ENCODE measurements around the gene CSNK1G1. TPM values are rescaled to one million over a fixed set of nuclear protein-coding genes. Genes with fewer than 3 reads are reported as not detected.

The CSNK1G1 gene
- total and polyA plus RNA-seq, 10 donors, result 2.0 to 27.1 (median 19.3) TPM

DNA sequence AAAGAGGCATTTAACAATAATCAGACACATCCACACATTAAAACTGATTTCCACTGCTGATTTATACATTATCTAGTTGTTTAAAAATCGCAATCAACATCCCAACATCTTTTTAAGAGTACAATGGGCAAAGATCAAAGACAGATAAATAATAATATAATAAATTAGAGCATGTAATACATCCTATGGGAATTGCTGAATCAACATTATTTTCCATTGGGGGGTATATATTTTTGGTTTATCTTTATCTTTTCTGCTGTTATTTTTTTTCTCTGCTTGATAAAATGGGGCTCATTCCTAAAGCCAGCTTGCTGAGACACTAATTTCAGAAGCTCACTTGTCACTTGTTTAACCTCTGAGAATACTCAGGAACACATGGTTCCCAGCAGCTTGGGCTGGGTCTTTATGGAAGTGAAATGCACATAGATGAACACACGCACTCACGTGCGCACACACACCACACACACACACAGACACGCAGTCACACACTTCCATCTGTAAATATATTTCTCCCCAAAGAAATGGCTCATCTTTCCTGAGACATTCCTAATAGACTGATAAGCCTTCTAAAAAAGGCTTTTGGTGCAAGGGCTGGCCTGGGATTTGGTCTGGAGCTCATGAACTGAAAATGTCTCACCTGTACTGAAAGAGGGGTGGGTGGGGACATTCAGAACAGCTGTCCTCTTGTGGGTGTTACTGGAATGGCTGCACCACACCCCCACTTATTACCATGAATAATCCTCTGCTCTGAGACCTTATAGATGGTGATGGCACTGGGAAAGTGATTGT lies 189.7 kb downstream of the CSNK1G1 start:
- no peak for DNase-seq
- WGBS, 5 donors, result 93 to 96% (median 95%) methylated on average over 5 of the region's 5 CpGs
- intact Hi-C loops (cut with DNase I; ENCODE audit: low total_unique reads), result no loop called here
- Histone ChIP-seq H3K27ac (no peak overlapping the region), H3K4me3 (no peak overlapping the region), H3K4me1 (peaks cover 12 to 31% (median 28%) of the 10 kb centered on the region in 6 donors), H3K9me3 (no peaks in the 10 kb centered on the region), H3K36me3 (peaks cover 0 to 30% (median 6%) of the 10 kb centered on the region in 6 donors), H3K27me3 (replicated peaks in 1 of 7) (no peaks in the 10 kb centered on the region)
- TF ChIP-seq POLR2AphosphoS5 (IDR thresholded peaks at IDR 0.05), result peak in 1 of 3 donors; percentile 12
- no peak for TF ChIP-seq POLR2A (IDR thresholded peaks at IDR 0.05)
- TF ChIP-seq, protein P1, sequence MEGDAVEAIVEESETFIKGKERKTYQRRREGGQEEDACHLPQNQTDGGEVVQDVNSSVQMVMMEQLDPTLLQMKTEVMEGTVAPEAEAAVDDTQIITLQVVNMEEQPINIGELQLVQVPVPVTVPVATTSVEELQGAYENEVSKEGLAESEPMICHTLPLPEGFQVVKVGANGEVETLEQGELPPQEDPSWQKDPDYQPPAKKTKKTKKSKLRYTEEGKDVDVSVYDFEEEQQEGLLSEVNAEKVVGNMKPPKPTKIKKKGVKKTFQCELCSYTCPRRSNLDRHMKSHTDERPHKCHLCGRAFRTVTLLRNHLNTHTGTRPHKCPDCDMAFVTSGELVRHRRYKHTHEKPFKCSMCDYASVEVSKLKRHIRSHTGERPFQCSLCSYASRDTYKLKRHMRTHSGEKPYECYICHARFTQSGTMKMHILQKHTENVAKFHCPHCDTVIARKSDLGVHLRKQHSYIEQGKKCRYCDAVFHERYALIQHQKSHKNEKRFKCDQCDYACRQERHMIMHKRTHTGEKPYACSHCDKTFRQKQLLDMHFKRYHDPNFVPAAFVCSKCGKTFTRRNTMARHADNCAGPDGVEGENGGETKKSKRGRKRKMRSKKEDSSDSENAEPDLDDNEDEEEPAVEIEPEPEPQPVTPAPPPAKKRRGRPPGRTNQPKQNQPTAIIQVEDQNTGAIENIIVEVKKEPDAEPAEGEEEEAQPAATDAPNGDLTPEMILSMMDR (IDR thresholded peaks at IDR 0.05 in 8 of 11, conservative IDR thresholded peaks at IDR 0.05 in 3 of 11), result no peak

DNA sequence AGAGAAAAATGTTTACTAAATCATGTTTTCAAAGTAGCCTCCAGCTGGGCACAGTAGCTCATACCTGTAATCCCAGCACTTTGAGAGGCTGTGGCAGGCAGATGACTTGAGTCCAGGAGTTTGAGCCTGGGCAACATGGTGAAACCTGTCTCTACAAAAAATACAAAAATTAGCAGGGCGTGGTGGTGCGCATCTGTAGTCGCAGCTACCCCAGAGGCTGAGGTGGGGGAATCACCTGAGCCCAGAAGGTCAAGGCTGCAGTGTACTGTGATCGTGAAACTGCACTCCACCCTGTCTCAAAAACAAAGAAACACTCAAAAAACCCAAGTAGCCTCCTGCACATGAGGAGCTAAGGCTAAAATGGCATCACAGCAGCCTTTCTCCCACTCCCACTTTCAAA lies 191.5 kb downstream of the CSNK1G1 start:
- H3K4me1 ChIP-seq, result peaks cover 22 to 50% (median 46%) of the 10 kb centered on the region in 6 donors
- peak overlapping the region in 1 of 8 donors; percentile 96 for H3K4me3 ChIP-seq
- intact Hi-C loops (cut with DNase I; ENCODE audit: low total_unique reads), result no loop called here
- no peaks in the 10 kb centered on the region for H3K9me3 ChIP-seq
- peak overlapping the region in 7 of 8 donors; percentile 90 to 96 (median 93) for H3K27ac ChIP-seq
- WGBS, 5 donors, result 61 to 86% (median 74%) methylated on average over 4 of the region's 4 CpGs
- peaks cover 3 to 30% (median 19%) of the 10 kb centered on the region in 6 donors for H3K36me3 ChIP-seq
- DNase-seq, result no peak
- H3K27me3 ChIP-seq (replicated peaks in 1 of 7), result no peaks in the 10 kb centered on the region
- peak in 1 of 3 donors; percentile 19 for TF ChIP-seq POLR2AphosphoS5 (IDR thresholded peaks at IDR 0.05)
- TF ChIP-seq POLR2A (IDR thresholded peaks at IDR 0.05), result no peak

DNA sequence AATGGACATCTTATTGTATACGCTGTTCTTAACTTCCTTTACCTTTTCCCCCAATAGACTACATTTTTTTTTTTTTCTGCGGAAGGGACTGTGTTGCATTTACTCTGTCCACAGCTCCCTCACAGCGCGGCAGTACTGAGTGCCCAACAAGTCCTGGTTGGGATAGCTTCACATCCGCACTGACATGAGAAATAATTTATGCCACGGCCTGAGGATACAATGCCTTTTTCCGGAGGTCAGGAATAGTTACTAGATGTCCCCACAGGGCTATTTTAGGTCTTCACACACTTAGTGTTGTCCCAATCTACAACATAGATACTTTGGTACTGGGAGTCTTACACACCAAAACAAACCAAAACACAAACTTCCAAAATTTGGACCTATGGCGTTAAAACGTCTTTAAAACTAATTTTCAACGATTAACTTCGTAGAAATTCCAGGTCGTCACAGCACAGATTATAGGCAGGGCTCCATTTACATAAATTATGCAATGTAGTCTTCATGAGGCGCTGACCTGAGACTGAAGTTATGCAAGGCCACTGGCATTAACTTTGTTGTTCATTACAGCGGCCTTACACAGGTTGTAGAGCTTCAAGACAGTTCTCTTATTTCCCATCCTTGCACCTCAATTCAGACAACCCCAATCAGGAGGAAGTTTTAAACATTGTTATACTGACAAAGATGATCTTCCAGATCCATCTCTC lies 192.2 kb downstream of the CSNK1G1 start:
- H3K4me3 ChIP-seq, result peak overlapping the region; percentile 88 to 96 (median 92)
- DNase-seq, result no peak
- intact Hi-C loops (cut with DNase I; ENCODE audit: low total_unique reads), result no loop called here
- peaks cover 3 to 31% (median 25%) of the 10 kb centered on the region in 6 donors for H3K36me3 ChIP-seq
- H3K27me3 ChIP-seq (replicated peaks in 1 of 7), result no peaks in the 10 kb centered on the region
- 22 to 26% (median 23%) methylated on average over 14 of the region's 14 CpGs for WGBS, 5 donors
- no peaks in the 10 kb centered on the region for H3K9me3 ChIP-seq
- peak overlapping the region; percentile 76 to 96 (median 92) for H3K27ac ChIP-seq
- peaks cover 22 to 56% (median 53%) of the 10 kb centered on the region in 6 donors for H3K4me1 ChIP-seq
- TF ChIP-seq POLR2AphosphoS5 (IDR thresholded peaks at IDR 0.05), result no peak
- TF ChIP-seq POLR2A (IDR thresholded peaks at IDR 0.05), result no peak
- TF ChIP-seq, protein P1 (IDR thresholded peaks at IDR 0.05 in 8 of 11, conservative IDR thresholded peaks at IDR 0.05 in 3 of 11), result no peak

DNA sequence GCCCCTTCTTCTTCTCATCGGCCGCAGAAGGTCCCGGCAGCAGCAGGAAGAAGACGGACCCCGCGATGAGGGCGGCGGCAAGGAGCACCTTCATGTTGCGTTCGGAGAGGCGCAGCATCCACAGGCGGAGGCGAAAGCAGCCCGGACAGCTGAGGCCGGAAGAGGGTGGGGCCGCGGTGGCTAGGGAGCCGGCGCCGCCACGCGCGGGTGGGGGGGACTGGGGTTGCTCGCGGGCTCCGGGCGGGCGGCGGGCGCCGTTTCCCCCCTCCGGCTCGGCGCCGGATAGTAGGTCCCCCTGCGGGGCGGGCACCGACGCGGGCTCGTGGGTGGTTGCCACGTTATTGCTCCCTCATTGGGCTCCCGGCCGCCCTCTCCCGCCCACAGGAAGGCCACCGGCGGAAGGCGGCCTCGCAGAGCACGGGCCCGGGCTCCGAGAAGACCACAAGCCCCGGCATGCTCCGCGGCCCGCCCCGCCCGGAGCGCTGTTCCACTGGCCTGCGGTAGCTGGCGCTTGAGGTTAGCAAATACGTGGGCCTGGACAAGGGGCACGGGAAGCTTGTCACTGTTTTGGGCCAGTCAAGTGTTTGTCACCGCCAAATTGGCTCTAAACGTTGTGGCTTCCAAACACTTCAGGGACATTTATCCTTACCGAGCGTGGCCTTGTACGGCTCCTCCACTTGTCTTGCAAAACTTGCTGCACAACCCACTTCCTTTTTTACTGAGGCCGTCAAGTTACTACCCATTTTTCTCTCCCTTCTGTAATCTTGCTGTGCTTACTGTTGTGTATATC lies 192.9 kb downstream of the CSNK1G1 start, which contains the start of gene PPIB:
PPIB (minus strand) TSS at position 154 of the 790 bp plus-strand sequence; CDS start at position 118, 36 bp downstream.
- DNase-seq, result peak; percentile 100
- TF ChIP-seq POLR2AphosphoS5 (IDR thresholded peaks at IDR 0.05) (peak; percentile 91 to 95 (median 94)), POLR2A (IDR thresholded peaks at IDR 0.05) (peak in 2 of 3 donors; percentile 38 to 51)
- TF ChIP-seq, protein P1 (IDR thresholded peaks at IDR 0.05 in 8 of 11, conservative IDR thresholded peaks at IDR 0.05 in 3 of 11), result peak in 8 of 11 experiments; percentile 14 to 70 (median 52)
- Histone ChIP-seq H3K4me1 (peaks cover 22 to 63% (median 60%) of the 10 kb centered on the region in 6 donors), H3K27me3 (replicated peaks in 1 of 7) (no peaks in the 10 kb centered on the region), H3K9me3 (no peaks in the 10 kb centered on the region), H3K36me3 (peaks cover 3 to 38% (median 33%) of the 10 kb centered on the region in 6 donors), H3K27ac (peak within 1 kb of the TSS; percentile 76 to 96 (median 92)), H3K4me3 (peak within 1 kb of the TSS; percentile 88 to 96 (median 92))
- intact Hi-C loops (cut with DNase I; ENCODE audit: low total_unique reads), result no loop called here
- 0 to 1% (median 1%) methylated on average over 12 to 69 of the region's 69 CpGs for WGBS, 5 donors
